B cell (primary cell): Measurements from ENCODE around the gene ANOS1.

Experiments
- CTCF ChIP-seq: fragments of 200-600 bp; IDR thresholded peaks from one replicate; pipeline ENCODE4 v1.8.0; 2022; ENCODE audit warnings: antibody characterized with exemption, mild to moderate bottlenecking
- EZH2 ChIP-seq: IDR thresholded peaks from 2 replicates; pipeline ENCODE4 v1.6.1; 2012; ENCODE audit warnings: borderline replicate concordance, low read depth, mild to moderate bottlenecking, moderate library complexity, low read length; ENCODE audit not compliant: insufficient read depth, poor library complexity, severe bottlenecking

GRCh38 chrX:8675006-8675630 lies 56.8 kb downstream of the ANOS1 start:
- no peak for TF ChIP-seq CTCF
- no peak for TF ChIP-seq EZH2
